ENCODE data around the gene RIC8A. TPM values are rescaled to one million over a fixed set of nuclear protein-coding genes. Genes with fewer than 3 reads are reported as not detected.

Gene RIC8A
- total and polyA plus RNA-seq, 4 donors = 12.5 to 49.6 (median 34.5) TPM

DNA sequence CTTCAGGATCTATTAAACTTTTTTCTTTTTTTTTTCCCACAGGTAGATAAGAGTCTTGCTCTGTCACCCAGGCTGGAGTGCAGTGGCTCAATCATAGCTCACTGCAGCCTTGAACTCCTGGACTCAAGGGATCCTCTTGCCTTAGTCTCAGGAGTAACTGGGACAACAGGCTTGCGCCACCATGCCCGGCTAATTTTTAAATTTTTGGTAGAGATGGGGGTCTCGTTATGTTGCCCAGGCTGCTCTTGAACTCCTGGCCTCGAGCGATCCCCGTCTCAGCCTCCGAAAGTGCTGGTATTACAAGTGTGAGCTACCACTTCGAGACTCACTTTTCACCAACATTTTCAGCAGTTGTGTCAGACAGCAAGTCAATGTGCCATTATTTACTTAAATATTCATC is 27.7 kb downstream of the RIC8A start:
- TF ChIP-seq HNF4A (conservative IDR thresholded peaks at IDR 0.05) (no peak), FOXA1 (IDR thresholded peaks at IDR 0.05) (no peak), YY1 (IDR thresholded peaks at IDR 0.05) (no peak), SP1 (IDR thresholded peaks at IDR 0.05) (no peak), FOXA2 (IDR thresholded peaks at IDR 0.05) (no peak), NR2F2 (IDR thresholded peaks at IDR 0.05) (no peak), GABPA (IDR thresholded peaks at IDR 0.05 in 1 of 2, conservative IDR thresholded peaks at IDR 0.05 in 1 of 2) (no peak), JUND (IDR thresholded peaks at IDR 0.05) (no peak)
- TF ChIP-seq, protein P1, sequence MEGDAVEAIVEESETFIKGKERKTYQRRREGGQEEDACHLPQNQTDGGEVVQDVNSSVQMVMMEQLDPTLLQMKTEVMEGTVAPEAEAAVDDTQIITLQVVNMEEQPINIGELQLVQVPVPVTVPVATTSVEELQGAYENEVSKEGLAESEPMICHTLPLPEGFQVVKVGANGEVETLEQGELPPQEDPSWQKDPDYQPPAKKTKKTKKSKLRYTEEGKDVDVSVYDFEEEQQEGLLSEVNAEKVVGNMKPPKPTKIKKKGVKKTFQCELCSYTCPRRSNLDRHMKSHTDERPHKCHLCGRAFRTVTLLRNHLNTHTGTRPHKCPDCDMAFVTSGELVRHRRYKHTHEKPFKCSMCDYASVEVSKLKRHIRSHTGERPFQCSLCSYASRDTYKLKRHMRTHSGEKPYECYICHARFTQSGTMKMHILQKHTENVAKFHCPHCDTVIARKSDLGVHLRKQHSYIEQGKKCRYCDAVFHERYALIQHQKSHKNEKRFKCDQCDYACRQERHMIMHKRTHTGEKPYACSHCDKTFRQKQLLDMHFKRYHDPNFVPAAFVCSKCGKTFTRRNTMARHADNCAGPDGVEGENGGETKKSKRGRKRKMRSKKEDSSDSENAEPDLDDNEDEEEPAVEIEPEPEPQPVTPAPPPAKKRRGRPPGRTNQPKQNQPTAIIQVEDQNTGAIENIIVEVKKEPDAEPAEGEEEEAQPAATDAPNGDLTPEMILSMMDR (IDR thresholded peaks at IDR 0.05; ENCODE audit: low read depth, low read length, missing input control) = no peak
- TF ChIP-seq, protein P2, sequence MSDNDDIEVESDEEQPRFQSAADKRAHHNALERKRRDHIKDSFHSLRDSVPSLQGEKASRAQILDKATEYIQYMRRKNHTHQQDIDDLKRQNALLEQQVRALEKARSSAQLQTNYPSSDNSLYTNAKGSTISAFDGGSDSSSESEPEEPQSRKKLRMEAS (IDR thresholded peaks at IDR 0.05) = no peak
- no peak overlapping the region for H3K27ac ChIP-seq (ENCODE audit: low read depth in 1 of 2, low read length in 2 of 2)
- 82% methylated on average over 8 of the region's 8 CpGs for WGBS

DNA sequence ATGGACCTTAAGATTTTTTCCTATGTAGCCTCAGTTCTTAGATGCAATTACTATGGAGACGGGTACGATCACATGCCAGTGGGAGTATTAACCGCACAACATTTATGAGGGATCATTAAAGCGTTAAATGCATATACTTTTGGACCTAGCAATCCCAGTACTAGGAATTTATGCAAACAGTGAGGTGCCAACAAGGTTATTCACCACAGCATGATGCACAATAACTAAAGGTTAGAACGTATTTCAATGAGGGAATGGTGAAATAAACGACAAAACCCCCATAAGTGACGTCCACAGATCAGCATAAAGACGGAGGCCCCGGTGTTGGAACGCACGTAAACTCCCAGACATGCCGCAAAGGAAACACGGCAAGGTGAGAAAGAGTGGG is 28.1 kb downstream of the RIC8A start:
- no peak for DNase-seq (ENCODE audit: low spot score)
- peak overlapping the region; percentile 50 to 85 (median 84) for H3K4me3 ChIP-seq (ENCODE audit: low read depth in 1 of 3, low read length in 3 of 3)
- H3K4me1 ChIP-seq (ENCODE audit: control insufficient read depth in 4 of 4, insufficient read depth in 4 of 4, low read length in 3 of 4) = peaks cover 3 to 26% (median 19%) of the 10 kb centered on the region in 4 donors
- H3K9me3 ChIP-seq (ENCODE audit: control insufficient read depth in 4 of 4, low read length in 3 of 4) = no peaks in the 10 kb centered on the region
- TF ChIP-seq, protein P3, sequence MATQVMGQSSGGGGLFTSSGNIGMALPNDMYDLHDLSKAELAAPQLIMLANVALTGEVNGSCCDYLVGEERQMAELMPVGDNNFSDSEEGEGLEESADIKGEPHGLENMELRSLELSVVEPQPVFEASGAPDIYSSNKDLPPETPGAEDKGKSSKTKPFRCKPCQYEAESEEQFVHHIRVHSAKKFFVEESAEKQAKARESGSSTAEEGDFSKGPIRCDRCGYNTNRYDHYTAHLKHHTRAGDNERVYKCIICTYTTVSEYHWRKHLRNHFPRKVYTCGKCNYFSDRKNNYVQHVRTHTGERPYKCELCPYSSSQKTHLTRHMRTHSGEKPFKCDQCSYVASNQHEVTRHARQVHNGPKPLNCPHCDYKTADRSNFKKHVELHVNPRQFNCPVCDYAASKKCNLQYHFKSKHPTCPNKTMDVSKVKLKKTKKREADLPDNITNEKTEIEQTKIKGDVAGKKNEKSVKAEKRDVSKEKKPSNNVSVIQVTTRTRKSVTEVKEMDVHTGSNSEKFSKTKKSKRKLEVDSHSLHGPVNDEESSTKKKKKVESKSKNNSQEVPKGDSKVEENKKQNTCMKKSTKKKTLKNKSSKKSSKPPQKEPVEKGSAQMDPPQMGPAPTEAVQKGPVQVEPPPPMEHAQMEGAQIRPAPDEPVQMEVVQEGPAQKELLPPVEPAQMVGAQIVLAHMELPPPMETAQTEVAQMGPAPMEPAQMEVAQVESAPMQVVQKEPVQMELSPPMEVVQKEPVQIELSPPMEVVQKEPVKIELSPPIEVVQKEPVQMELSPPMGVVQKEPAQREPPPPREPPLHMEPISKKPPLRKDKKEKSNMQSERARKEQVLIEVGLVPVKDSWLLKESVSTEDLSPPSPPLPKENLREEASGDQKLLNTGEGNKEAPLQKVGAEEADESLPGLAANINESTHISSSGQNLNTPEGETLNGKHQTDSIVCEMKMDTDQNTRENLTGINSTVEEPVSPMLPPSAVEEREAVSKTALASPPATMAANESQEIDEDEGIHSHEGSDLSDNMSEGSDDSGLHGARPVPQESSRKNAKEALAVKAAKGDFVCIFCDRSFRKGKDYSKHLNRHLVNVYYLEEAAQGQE (IDR thresholded peaks at IDR 0.05) = no peak
- TF ChIP-seq EGR1 (IDR thresholded peaks at IDR 0.05; ENCODE audit: low read depth in 2 of 2) (no peak), JUND (IDR thresholded peaks at IDR 0.05) (no peak), GABPA (IDR thresholded peaks at IDR 0.05 in 1 of 2, conservative IDR thresholded peaks at IDR 0.05 in 1 of 2) (no peak), SP1 (IDR thresholded peaks at IDR 0.05) (no peak), YY1 (IDR thresholded peaks at IDR 0.05) (no peak), FOXA1 (IDR thresholded peaks at IDR 0.05) (no peak), FOXA2 (IDR thresholded peaks at IDR 0.05) (no peak), RAD21 (IDR thresholded peaks at IDR 0.05) (no peak)
- TF ChIP-seq, protein P4, sequence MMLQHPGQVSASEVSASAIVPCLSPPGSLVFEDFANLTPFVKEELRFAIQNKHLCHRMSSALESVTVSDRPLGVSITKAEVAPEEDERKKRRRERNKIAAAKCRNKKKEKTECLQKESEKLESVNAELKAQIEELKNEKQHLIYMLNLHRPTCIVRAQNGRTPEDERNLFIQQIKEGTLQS (IDR thresholded peaks at IDR 0.05) = no peak
- no peaks in the 10 kb centered on the region for H3K27me3 ChIP-seq (ENCODE audit: control insufficient read depth in 4 of 4, insufficient read depth in 4 of 4, low read length in 3 of 4)
- 4% methylated on average over 13 of the region's 13 CpGs for WGBS
- peak overlapping the region; percentile 64 to 82 for H3K27ac ChIP-seq (ENCODE audit: low read depth in 1 of 2, low read length in 2 of 2)
- peak overlapping the region; percentile 65 to 87 for H3K9ac ChIP-seq (ENCODE audit: low read depth in 1 of 2, low read length in 2 of 2)
- peaks cover 0 to 12% (median 4%) of the 10 kb centered on the region in 4 donors for H3K36me3 ChIP-seq (ENCODE audit: control insufficient read depth in 4 of 4, insufficient read depth in 3 of 4, low read depth in 1 of 4, low read length in 3 of 4)

More for the DNA sequence above, 27.7 kb downstream of the RIC8A start:
- Histone ChIP-seq H3K9ac (ENCODE audit: low read depth in 1 of 2, low read length in 2 of 2) (peak overlapping the region in 1 of 2 donors; percentile 87), H3K4me3 (ENCODE audit: low read depth in 1 of 3, low read length in 3 of 3) (peak overlapping the region; percentile 50 to 85 (median 84)), H3K4me1 (ENCODE audit: control insufficient read depth in 4 of 4, insufficient read depth in 4 of 4, low read length in 3 of 4) (peaks cover 3 to 26% (median 19%) of the 10 kb centered on the region in 4 donors), H3K27me3 (ENCODE audit: control insufficient read depth in 4 of 4, insufficient read depth in 4 of 4, low read length in 3 of 4) (no peaks in the 10 kb centered on the region), H3K36me3 (ENCODE audit: control insufficient read depth in 4 of 4, insufficient read depth in 3 of 4, low read depth in 1 of 4, low read length in 3 of 4) (peaks cover 0 to 14% (median 5%) of the 10 kb centered on the region in 4 donors), H3K9me3 (ENCODE audit: control insufficient read depth in 4 of 4, low read length in 3 of 4) (no peaks in the 10 kb centered on the region)
- DNase-seq (ENCODE audit: low spot score) = no peak

Measured in liver (tissue), 9 donors.